GM23338 (cell line): Measurements from ENCODE around the gene PLAC8. TPM values are rescaled to one million over a fixed set of nuclear protein-coding genes. Genes with fewer than 3 reads are reported as not detected.

Experiments
- ATAC-seq: fragments of 200-7000 bp; cut with Tn5 transposase; 3 replicates; pipeline ENCODE4 v1.9.1; 2020
- DNase-seq: peaks from one replicate; pipeline ENCODE4 v3.0.0-alpha.2; 2015; ENCODE audit warnings: low spot score
- H2AFZ ChIP-seq: fragments of 200-600 bp; sonication (generic); 2 replicates; pipeline ENCODE4 v1.8.0; 2016; ENCODE audit warnings: antibody characterized with exemption, mild to moderate bottlenecking, moderate library complexity
- H3F3A ChIP-seq: fragments of 200-600 bp; sonication (generic); replicated peaks from 2 replicates; pipeline ENCODE4 v1.8.0; 2017; ENCODE audit warnings: antibody characterized with exemption, mixed run types, low read depth
- H3K27ac ChIP-seq: fragments of 200-600 bp; sonication (generic); 2 replicates; pipeline ENCODE4 v1.6.1; 2016; ENCODE audit warnings: low read depth
- H3K27me3 ChIP-seq: fragments of 200-600 bp; sonication (generic); 2 replicates; pipeline ENCODE4 v1.8.0; 2016; ENCODE audit warnings: mild to moderate bottlenecking, mixed run types, moderate library complexity; ENCODE audit not compliant: insufficient read depth
- H3K36me3 ChIP-seq: fragments of 200-600 bp; sonication (generic); 2 replicates; pipeline ENCODE4 v1.8.0; 2016; ENCODE audit warnings: mild to moderate bottlenecking; ENCODE audit not compliant: insufficient read depth
- H3K4me1 ChIP-seq: fragments of 200-600 bp; sonication (generic); 2 replicates; pipeline ENCODE4 v1.8.0; 2016; ENCODE audit warnings: mild to moderate bottlenecking, moderate library complexity; ENCODE audit not compliant: insufficient read depth
- H3K4me2 ChIP-seq: fragments of 200-600 bp; sonication (generic); 2 replicates; pipeline ENCODE4 v1.7.1; 2017; ENCODE audit warnings: mixed run types
- H3K4me3 ChIP-seq: fragments of 200-600 bp; sonication (generic); 2 replicates; pipeline ENCODE4 v1.6.1; 2016; ENCODE audit warnings: mixed run types
- H3K79me2 ChIP-seq: fragments of 200-600 bp; sonication (generic); replicated peaks from 2 replicates; pipeline ENCODE4 v1.8.0; 2017; ENCODE audit warnings: mild to moderate bottlenecking; ENCODE audit not compliant: insufficient read depth
- H3K9me2 ChIP-seq: fragments of 200-600 bp; sonication (generic); 2 replicates; pipeline ENCODE4 v1.8.0; 2017; ENCODE audit not compliant: insufficient read depth
- H4K20me1 ChIP-seq: fragments of 200-600 bp; sonication (generic); replicated peaks from 2 replicates; pipeline ENCODE4 v1.8.0; 2017; ENCODE audit warnings: mild to moderate bottlenecking; ENCODE audit not compliant: insufficient read depth
- H3K27ac Mint-ChIP-seq: 2 replicates; pipeline ENCODE4 v1.8.0; 2020; ENCODE audit warnings: inconsistent platforms, mild to moderate bottlenecking, moderate library complexity, mixed read lengths
- H3K27me3 Mint-ChIP-seq: 3 replicates; pipeline ENCODE4 v1.8.0; 2022; ENCODE audit warnings: low read depth, mild to moderate bottlenecking, moderate library complexity, mixed read lengths, inconsistent platforms; ENCODE audit not compliant: insufficient read depth, poor library complexity
- H3K36me3 Mint-ChIP-seq: 3 replicates; pipeline ENCODE4 v1.8.0; 2021; ENCODE audit warnings: low read depth, mild to moderate bottlenecking, inconsistent platforms, moderate library complexity, mixed read lengths
- H3K4me1 Mint-ChIP-seq: 3 replicates; pipeline ENCODE4 v1.8.0; 2020; ENCODE audit warnings: mild to moderate bottlenecking, inconsistent platforms, mixed read lengths
- H3K4me3 Mint-ChIP-seq: 3 replicates; pipeline ENCODE4 v1.8.0; 2021; ENCODE audit warnings: moderate library complexity, mild to moderate bottlenecking, inconsistent platforms, mixed read lengths
- H3K9me3 Mint-ChIP-seq: 3 replicates; pipeline ENCODE4 v1.8.0; 2020; ENCODE audit warnings: moderate library complexity, mild to moderate bottlenecking, inconsistent platforms, mixed read lengths
- CREB1 ChIP-seq: fragments of 250-450 bp; sonication (Bioruptor Pico); IDR thresholded peaks from 2 replicates; pipeline ENCODE4 v1.5.0; 2020; ENCODE audit warnings: low read depth, mild to moderate bottlenecking, moderate library complexity
- EZH2 ChIP-seq: fragments of 200-600 bp; sonication (generic); IDR thresholded peaks from one replicate; pipeline ENCODE4 v1.8.0; 2017; ENCODE audit warnings: antibody characterized with exemption, mild to moderate bottlenecking, low read depth; ENCODE audit not compliant: unreplicated experiment
- EZH2phosphoT487 ChIP-seq: fragments of 200-600 bp; sonication (generic); IDR thresholded peaks from one replicate; pipeline ENCODE4 v1.8.1; 2018; ENCODE audit warnings: antibody characterized with exemption; ENCODE audit not compliant: unreplicated experiment
- JUNB ChIP-seq: IDR thresholded peaks from one replicate; pipeline ENCODE4 v1.6.1; 2016; ENCODE audit warnings: antibody characterized with exemption; ENCODE audit not compliant: unreplicated experiment
- NANOG ChIP-seq: IDR thresholded peaks from 2 replicates; pipeline ENCODE4 v1.6.1; 2016; ENCODE audit warnings: antibody characterized with exemption, borderline replicate concordance
- ZNF114 ChIP-seq: fragments of 250-450 bp; sonication (Bioruptor Pico); IDR thresholded peaks from 2 replicates; pipeline ENCODE4 v1.5.0; 2020; ENCODE audit warnings: mild to moderate bottlenecking, moderate library complexity
- ZNF331 ChIP-seq: fragments of 250-450 bp; sonication (Bioruptor Pico); IDR thresholded peaks from 2 replicates; pipeline ENCODE4 v1.5.0; 2020; ENCODE audit warnings: low read depth, mild to moderate bottlenecking, moderate library complexity
- polyA plus RNA-seq: library from polyadenylated mRNA; unstranded; fragments of >200 nt; fragmentation: Nextera tagmentation; extraction: Ambion mirVana; gene quantifications from 2 replicates; pipeline ENCODE4 v1.2.1, GENCODE V29; 2016
- total RNA-seq: library from RNA; depleted of rRNA; stranded (reverse); fragments of >200 nt; shearing (Covaris generic); gene quantifications from 2 replicates; pipeline ENCODE4 v1.2.3, GENCODE V29; 2014
- TF ChIP-seq, protein P1 (sequence below): IDR thresholded peaks from one replicate; pipeline ENCODE4 v1.6.1; 2018; ENCODE audit warnings: antibody characterized with exemption; ENCODE audit not compliant: unreplicated experiment
- TF ChIP-seq, protein P2 (sequence below): IDR thresholded peaks from 2 replicates; pipeline ENCODE4 v1.6.1; 2016; ENCODE audit warnings: antibody characterized with exemption

PLAC8 gene
- total and polyA plus RNA-seq, 2 experiments from 2014 or later, result 0.83 to 1.6 TPM

- no peak for TF ChIP-seq ZNF331 (CRISPR knock-in tag)
- no peak for TF ChIP-seq ZNF114 (CRISPR knock-in tag)
- TF ChIP-seq EZH2, result no peak
- TF ChIP-seq NANOG, result no peak
- TF ChIP-seq, protein P1, sequence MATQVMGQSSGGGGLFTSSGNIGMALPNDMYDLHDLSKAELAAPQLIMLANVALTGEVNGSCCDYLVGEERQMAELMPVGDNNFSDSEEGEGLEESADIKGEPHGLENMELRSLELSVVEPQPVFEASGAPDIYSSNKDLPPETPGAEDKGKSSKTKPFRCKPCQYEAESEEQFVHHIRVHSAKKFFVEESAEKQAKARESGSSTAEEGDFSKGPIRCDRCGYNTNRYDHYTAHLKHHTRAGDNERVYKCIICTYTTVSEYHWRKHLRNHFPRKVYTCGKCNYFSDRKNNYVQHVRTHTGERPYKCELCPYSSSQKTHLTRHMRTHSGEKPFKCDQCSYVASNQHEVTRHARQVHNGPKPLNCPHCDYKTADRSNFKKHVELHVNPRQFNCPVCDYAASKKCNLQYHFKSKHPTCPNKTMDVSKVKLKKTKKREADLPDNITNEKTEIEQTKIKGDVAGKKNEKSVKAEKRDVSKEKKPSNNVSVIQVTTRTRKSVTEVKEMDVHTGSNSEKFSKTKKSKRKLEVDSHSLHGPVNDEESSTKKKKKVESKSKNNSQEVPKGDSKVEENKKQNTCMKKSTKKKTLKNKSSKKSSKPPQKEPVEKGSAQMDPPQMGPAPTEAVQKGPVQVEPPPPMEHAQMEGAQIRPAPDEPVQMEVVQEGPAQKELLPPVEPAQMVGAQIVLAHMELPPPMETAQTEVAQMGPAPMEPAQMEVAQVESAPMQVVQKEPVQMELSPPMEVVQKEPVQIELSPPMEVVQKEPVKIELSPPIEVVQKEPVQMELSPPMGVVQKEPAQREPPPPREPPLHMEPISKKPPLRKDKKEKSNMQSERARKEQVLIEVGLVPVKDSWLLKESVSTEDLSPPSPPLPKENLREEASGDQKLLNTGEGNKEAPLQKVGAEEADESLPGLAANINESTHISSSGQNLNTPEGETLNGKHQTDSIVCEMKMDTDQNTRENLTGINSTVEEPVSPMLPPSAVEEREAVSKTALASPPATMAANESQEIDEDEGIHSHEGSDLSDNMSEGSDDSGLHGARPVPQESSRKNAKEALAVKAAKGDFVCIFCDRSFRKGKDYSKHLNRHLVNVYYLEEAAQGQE, result no peak
- no peak for TF ChIP-seq EZH2phosphoT487
These were observed 13.9 kb upstream of the PLAC8 start (continued) for GRCh38 chr4:83128240-83128929.

GRCh38 chr4:83125738-83126141, 11.2 kb upstream of the PLAC8 start:
- no peak for DNase-seq
- Histone ChIP-seq H3K4me3 (no peak overlapping the region), H3K27me3 (no peaks in the 10 kb centered on the region), H4K20me1 (no peaks in the 10 kb centered on the region), H3K27ac (no peak overlapping the region), H3K9me2 (peaks cover 3% of the 10 kb centered on the region; the same call in 1 of the 2 replicates), H2AFZ (no peak overlapping the region), H3K79me2 (no peaks in the 10 kb centered on the region), H3K4me1 (no peaks in the 10 kb centered on the region), H3K36me3 (peaks cover 5% of the 10 kb centered on the region), H3F3A (no peaks in the 10 kb centered on the region), H3K4me2 (no peak overlapping the region)
- Mint-ChIP-seq H3K9me3 (peaks cover 18% of the 10 kb centered on the region; the same call in 2 of the 3 replicates), H3K4me3 (no peak overlapping the region), H3K4me1 (no peaks in the 10 kb centered on the region), H3K27ac (no peak overlapping the region), H3K36me3 (peaks cover 3% of the 10 kb centered on the region; the same call in 2 of the 3 replicates), H3K27me3 (peaks cover 4% of the 10 kb centered on the region)
- no peak for ATAC-seq
- TF ChIP-seq CREB1 (no peak), JUNB (no peak), EZH2phosphoT487 (no peak), ZNF331 (CRISPR knock-in tag) (no peak)
- TF ChIP-seq, protein P2, sequence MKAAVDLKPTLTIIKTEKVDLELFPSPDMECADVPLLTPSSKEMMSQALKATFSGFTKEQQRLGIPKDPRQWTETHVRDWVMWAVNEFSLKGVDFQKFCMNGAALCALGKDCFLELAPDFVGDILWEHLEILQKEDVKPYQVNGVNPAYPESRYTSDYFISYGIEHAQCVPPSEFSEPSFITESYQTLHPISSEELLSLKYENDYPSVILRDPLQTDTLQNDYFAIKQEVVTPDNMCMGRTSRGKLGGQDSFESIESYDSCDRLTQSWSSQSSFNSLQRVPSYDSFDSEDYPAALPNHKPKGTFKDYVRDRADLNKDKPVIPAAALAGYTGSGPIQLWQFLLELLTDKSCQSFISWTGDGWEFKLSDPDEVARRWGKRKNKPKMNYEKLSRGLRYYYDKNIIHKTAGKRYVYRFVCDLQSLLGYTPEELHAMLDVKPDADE, result no peak
- TF ChIP-seq, protein P1, result no peak
